Measurements from ENCODE around the gene NOXA1.

Gene NOXA1

GRCh38 chr9:137470785-137471184, 47.6 kb downstream of the NOXA1 start:
- DNase-seq: no peak

DNA sequence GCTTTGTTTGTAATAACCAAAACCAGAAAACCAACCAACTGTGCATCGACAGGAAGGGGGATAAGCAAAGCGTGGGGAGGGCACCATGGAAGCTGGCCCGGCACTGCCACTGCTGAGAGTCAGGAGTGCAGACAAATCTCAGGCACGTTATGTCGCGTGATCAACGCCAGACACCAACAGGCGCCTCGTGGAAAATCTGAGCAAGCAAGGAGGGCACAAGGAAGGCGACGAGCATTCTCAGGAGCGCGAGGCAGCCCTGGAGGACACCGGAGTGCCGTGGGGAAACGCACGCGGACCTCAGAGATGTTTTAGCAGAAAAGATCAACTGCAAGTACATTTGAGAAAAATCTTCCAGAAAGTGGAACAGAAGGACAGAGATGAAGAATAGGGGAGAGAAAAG, 51.1 kb downstream of the NOXA1 start:
- no peak for DNase-seq

DNA sequence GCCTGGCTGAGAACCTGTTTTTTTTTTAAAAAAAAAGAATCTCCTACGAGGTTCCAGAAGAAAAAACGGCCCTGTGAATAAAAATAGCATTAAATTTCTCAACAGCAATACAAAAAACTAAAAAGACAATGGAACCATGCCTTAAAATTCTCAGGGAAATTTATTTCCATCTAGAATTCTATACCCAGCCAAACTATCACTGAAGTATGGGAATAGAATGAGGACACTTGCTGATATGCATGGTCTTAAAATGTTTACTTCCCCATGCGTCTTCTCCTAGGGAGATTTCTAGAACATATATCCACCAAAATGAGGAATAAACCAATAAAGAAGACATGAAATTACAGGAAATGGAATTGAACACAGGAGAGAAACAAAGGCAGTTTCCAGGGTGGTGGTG, 52.5 kb downstream of the NOXA1 start:
- no peak for DNase-seq

DNA sequence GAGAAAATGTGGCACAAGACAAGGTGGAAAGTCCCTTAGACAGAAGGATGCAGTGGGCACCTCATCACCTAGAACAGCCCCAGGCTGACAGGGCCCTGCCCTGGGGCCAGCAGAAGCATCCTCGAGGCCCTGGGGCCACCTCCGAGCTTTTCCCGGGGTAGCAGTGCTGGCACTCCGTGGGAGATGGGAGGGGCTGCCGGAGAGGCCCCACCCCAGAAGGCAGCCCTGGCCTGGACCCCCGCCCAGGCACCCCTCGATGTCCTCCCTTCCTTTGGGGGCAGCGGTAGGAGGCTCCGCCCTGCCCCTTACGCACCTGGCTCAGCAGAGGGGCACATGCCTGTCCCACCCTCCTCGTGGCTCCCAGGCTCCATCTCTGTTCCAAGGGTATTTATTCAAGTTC, 53.7 kb downstream of the NOXA1 start:
- DNase-seq: no peak

GRCh38 chr9:137477778-137478612, 54.8 kb downstream of the NOXA1 start:
- no peak for DNase-seq

DNA sequence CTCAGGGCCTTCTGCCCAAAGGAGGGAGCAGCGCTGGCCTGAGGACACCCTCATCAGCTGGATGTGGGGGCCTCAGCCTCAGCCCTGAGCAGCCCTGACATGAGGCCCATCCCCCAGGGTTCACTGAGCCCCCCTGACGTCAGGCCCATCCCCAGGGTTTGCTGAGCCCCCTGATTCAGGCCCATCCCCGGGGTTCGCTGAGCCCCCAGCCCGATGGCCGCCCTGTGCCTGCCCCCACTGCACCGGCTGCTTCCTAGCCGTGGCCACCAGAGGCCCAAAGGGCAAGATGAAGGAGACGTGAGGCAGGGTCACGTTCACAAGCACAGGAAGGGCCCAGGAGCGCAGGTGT, 55.4 kb downstream of the NOXA1 start:
- DNase-seq: no peak

- no peak for DNase-seq
These were observed 56.0 kb downstream of the NOXA1 start for GRCh38 chr9:137478962-137479861.

DNA sequence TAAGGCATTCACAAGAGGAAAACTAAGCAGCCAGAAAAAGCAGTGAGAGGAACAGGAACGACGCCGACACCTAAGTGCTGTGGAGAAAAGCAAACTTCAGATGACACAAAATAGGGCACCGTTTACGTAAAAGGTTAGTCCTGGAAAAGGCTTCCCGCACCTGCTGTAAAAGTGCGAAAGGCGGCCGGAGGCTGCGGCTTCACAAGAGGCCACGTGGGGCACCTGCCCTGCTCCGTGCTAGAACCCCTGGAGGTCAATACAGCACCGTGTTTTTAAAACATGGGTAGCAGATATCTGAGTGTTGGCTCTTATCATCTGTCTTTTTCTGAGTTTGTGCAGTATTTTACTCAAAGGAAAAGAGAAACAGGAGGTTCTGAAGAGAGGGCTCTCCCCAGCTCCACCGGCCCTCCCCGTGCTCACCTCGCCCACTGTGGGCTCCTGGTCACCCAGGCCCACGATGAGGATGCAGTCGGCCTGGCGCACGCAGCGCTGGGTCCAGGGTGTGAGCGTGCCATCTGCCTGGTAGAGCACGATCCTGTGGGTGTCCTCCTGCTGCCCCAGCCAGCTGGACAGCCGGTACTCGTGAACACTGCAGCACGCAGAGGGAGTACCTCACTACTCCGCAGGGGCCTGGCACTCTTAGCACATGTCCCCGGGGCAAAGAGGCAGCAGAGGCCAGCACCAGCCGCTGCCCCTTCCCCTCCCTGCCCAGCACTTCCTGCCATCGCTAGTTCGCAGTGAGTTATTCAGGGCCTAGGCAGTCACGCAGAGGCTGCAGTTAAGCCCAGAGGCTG, 56.9 kb downstream of the NOXA1 start:
- DNase-seq: no peak

DNA sequence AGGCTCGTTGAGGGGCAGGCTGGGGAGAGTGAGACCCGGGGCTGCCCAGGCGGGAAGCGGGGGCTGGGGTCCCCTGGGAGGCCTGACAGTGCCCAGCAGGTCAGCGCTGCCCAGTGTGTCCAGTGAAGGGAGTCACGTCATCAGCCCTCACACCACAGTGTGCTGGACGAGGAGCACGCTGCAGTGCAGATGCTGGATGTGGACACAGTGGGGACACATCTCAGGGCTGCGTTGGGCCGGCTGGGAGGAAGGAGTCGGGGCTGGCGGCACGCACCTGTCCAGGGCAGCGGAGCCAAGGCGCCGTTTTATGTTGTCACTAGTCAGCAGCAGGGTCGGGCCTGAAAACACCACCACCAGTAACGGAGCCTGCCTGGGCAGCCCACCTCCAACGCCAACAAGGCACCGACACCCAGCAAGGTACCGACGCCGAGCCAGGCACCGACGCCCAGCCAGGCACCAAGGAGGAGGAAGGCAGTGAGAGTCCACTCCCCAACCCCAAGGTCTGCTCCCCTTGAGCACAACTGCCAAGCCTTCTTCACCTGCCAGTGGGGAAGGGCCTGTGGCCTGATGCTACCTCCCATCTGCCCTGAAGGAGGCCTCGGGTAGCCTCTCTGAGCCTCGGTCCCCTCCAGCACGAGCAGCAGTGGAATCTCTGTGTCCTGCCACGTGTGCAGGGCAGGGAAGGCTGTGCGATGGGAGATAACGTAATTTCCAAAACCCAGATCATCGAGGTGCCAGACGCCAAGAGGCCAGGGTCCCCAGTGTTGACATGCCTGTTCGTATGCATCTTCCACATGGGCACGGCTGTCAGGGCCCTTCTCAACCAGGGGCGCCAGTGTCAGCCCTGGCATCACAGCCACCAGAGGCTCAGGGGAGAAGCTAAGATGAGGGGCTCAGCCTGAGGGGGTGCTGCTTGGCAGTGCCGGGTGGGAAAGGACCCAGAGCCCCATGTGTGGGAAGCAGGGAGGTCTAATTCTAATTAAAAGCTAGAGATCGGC, 57.8 kb downstream of the NOXA1 start:
- no peak for DNase-seq

DNA sequence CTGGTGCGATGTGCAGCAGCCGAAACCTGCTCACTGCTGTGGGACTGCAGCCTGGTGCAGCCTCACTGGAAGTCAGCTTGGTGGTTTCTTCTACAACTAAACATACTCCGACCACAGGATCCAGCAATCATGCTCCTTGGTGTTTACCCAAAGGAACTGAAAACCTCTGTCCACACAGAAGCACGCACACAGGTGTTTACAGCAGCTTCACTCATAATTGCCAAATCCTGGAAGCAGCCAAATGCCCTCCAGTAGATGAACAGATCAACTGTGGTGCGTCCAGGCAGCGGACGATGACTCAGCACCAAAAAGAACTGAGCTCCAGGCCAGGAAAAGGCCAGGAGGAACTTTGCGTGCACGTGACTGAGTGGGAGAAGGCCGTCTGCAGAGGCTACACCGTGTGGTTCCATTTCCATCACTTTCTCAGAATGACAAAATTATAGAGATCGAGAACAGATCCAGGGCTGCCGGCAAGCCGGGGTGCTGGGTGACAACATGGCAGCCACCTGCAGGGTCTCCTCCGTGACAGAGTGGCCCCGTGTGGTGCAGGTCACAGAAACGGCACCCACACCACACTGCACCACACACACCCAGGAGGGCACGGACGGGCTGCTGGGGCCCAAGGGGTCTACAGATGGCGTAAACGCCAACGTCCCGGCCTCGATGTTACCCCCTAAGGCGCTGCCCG, 59.0 kb downstream of the NOXA1 start:
- DNase-seq: no peak

Data from activated T-cell treated with anti-CD3 and anti-CD28 coated beads, Interleukin-2, amount 50 U/mL, for 1 hour (primary cell).